ENCODE data around the gene DBR1. TPM values are rescaled to one million over a fixed set of nuclear protein-coding genes. Genes with fewer than 3 reads are reported as not detected.
A peak's percentile ranks its signal among the peaks of the same experiment; 100 is the strongest.

Gene DBR1
- total and polyA plus RNA-seq, 7 donors: 6.6 to 15.1 (median 9.6) TPM

DNA sequence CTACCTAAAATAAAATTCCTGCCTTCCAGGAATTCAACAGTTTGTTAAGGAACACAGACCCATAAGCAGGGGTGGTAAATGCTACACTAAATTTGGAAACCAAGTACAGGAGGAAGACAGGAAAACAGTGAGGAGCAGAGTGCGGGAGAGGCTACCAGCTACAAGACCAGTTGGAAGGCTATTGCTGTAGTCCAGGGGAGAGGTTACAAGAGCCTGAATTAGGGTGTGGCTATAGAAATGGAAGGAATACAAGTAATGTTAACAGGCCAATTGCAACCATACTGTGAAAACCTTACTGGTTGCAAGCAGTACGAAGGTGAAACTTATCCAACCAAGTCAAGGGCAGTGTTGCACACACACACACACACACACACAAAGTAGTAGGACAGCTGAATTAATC lies 11.5 kb upstream of the DBR1 start:
- WGBS, 2 donors: 13 to 60% methylated on average over 2 of the region's 2 CpGs
- peak overlapping the region; percentile 95 to 99 (median 97) for H3K27ac ChIP-seq

DNA sequence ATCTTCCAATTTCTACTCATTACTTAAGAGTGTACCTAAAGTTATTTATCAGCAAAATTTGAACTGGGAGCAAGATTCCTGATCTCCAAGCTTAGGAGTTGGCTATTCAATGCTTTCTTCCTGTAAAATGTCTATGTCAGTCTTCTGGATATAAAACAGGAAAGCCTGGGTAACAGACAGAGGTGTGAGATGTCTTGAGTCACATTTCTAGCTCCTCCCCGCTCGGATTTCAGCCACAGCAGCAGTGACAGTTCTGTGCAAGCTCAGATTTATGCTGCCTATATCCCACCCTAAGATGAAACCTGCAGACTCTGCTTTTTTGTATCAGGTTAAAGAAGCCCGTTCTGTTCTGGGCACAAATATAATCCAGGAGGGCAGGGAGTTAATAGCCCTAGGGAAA lies 10.3 kb upstream of the DBR1 start:
- Histone ChIP-seq H3K36me3 (no peaks in the 10 kb centered on the region), H3K9me3 (no peaks in the 10 kb centered on the region), H3K27me3 (no peaks in the 10 kb centered on the region), H3K4me1 (peaks cover 0 to 24% (median 15%) of the 10 kb centered on the region in 4 donors), H3K27ac (no peak overlapping the region), H3K4me3 (no peak overlapping the region)
- 47 to 59% methylated on average over 3 of the region's 3 CpGs for WGBS, 2 donors
- intact Hi-C loops (cut with DNase I): loop anchor here (10.0 kb wide), 2 partner anchors 250 to 650 kb away; partner anchors contain the start of genes ESYT3 and PIK3CB
- no peak for TF ChIP-seq POLR2A (IDR thresholded peaks at IDR 0.05)
- no peak for TF ChIP-seq POLR2AphosphoS5 (IDR thresholded peaks at IDR 0.05)
- TF ChIP-seq, protein P1, sequence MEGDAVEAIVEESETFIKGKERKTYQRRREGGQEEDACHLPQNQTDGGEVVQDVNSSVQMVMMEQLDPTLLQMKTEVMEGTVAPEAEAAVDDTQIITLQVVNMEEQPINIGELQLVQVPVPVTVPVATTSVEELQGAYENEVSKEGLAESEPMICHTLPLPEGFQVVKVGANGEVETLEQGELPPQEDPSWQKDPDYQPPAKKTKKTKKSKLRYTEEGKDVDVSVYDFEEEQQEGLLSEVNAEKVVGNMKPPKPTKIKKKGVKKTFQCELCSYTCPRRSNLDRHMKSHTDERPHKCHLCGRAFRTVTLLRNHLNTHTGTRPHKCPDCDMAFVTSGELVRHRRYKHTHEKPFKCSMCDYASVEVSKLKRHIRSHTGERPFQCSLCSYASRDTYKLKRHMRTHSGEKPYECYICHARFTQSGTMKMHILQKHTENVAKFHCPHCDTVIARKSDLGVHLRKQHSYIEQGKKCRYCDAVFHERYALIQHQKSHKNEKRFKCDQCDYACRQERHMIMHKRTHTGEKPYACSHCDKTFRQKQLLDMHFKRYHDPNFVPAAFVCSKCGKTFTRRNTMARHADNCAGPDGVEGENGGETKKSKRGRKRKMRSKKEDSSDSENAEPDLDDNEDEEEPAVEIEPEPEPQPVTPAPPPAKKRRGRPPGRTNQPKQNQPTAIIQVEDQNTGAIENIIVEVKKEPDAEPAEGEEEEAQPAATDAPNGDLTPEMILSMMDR (IDR thresholded peaks at IDR 0.05): no peak
- TF ChIP-seq EP300 (IDR thresholded peaks at IDR 0.05): no peak
- DNase-seq: no peak

More for the DNA sequence above, 11.5 kb upstream of the DBR1 start:
- no peaks in the 10 kb centered on the region for H3K27me3 ChIP-seq
- H3K4me1 ChIP-seq: peaks cover 0 to 28% (median 23%) of the 10 kb centered on the region in 4 donors
- DNase-seq: no peak
- TF ChIP-seq POLR2A (IDR thresholded peaks at IDR 0.05): no peak
- TF ChIP-seq, protein P1 (IDR thresholded peaks at IDR 0.05): no peak
- TF ChIP-seq EP300 (IDR thresholded peaks at IDR 0.05): no peak
- no peak for TF ChIP-seq POLR2AphosphoS5 (IDR thresholded peaks at IDR 0.05)
- peak overlapping the region in 3 of 4 donors; percentile 73 to 94 (median 81) for H3K4me3 ChIP-seq
- no peaks in the 10 kb centered on the region for H3K9me3 ChIP-seq
- no peaks in the 10 kb centered on the region for H3K36me3 ChIP-seq
- intact Hi-C loops (cut with DNase I): loop anchor here (2.0 to 10.0 kb wide), 3 partner anchors 143 to 649 kb away; partner anchors contain the start of genes ESYT3, NME9 and PIK3CB

DNA sequence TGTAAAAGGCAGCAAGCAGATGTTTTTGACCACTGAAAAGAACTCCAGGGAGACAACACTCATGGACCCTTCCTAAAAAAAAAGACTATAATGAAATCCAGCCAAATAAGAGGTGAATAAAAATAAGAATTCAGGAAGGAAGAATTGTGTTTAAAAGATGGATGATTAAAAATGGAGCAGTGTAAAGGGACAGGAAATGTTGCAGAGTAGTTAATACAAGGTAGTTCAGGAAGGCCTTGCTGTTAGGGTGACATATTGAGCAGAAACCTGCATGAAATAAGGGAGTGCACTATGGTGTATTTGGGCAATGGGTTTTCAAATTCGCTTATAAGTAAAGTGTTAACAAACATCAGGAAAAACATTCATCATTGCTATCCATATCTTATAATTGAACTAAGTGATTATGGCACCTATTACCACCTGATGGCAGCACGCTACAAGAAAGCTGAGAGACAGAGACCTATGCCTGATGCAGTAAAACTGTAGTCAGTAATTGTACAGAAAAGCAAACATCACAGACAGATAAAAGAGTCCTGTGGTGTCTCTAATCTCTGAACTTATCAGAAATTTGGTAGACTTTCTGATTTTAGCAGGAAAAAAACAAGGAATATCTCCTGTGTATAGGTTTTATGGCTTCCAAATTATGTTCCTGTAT lies 5.8 kb upstream of the DBR1 start:
- Histone ChIP-seq H3K4me1 (no peaks in the 10 kb centered on the region), H3K27me3 (no peaks in the 10 kb centered on the region), H3K4me3 (no peak overlapping the region), H3K27ac (no peak overlapping the region), H3K9me3 (no peaks in the 10 kb centered on the region), H3K36me3 (no peaks in the 10 kb centered on the region)
- intact Hi-C loops (cut with DNase I): loop anchor here (10.0 kb wide), 2 partner anchors 254 to 654 kb away; partner anchors contain the start of genes ESYT3 and PIK3CB
- TF ChIP-seq EP300 (IDR thresholded peaks at IDR 0.05) (no peak), POLR2A (IDR thresholded peaks at IDR 0.05) (no peak), POLR2AphosphoS5 (IDR thresholded peaks at IDR 0.05) (no peak)
- TF ChIP-seq, protein P1 (IDR thresholded peaks at IDR 0.05): no peak
- WGBS, 2 donors: 3 to 13% methylated on average over 2 of the region's 2 CpGs
- DNase-seq: no peak

DNA sequence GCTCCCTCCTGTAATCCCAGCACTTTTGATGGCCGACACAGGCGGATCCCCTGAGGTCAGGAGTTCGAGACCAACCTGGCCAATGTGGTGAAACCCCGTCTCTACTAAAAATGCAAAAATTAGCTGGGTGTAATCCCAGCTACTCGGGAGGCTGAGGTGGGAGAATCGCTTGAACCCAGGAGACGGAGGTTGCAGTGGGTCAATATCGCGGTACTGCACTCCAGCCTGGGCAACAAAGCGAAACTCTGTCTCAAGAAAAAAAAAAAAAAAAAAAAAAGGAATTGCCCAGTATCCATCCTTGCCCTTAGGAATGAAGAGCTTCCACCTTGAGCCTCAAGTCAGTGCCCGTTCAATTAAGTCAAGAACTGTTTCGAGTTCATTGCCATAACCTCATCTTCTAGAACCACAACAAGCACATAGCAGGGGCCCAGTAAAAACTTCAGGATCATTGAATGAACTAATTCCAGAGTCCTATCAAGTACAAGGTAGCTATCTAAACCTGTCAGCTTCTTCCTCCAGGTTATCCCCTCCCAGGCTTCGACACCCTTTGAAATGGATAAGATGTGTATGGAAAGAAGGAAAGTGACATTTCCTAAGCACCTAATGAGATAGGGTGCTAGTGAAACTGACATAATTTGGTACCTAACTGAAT lies 826 bp downstream of the DBR1 start:
- Histone ChIP-seq H3K36me3 (peaks cover 3 to 30% (median 7%) of the 10 kb centered on the region in 4 donors), H3K4me1 (peaks cover 0 to 28% (median 14%) of the 10 kb centered on the region in 4 donors), H3K4me3 (peak overlapping the region; percentile 76 to 84 (median 80)), H3K27ac (peak overlapping the region; percentile 79 to 89 (median 84)), H3K9me3 (no peaks in the 10 kb centered on the region), H3K27me3 (no peaks in the 10 kb centered on the region)
- intact Hi-C loops (cut with DNase I): loop anchor here (2.0 to 5.0 kb wide), 2 partner anchors 15 to 57 kb away; partner anchors contain the start of gene DZIP1L
- WGBS, 2 donors: 57 to 65% methylated on average over 13 of the region's 13 CpGs
- TF ChIP-seq EP300 (IDR thresholded peaks at IDR 0.05): no peak
- TF ChIP-seq, protein P1 (IDR thresholded peaks at IDR 0.05): no peak
- no peak for TF ChIP-seq POLR2AphosphoS5 (IDR thresholded peaks at IDR 0.05)
- TF ChIP-seq POLR2A (IDR thresholded peaks at IDR 0.05): no peak
- DNase-seq: no peak

Measured in sigmoid colon (tissue), 7 donors.